NCI-H446 treated with DMSO at 0.1 percent for 48 hours (cell line): ENCODE measurements around the gene DOK7.

Experiments used
- DNase-seq: peaks from one replicate; lab custom pipeline; 2025; lab: John Stamatoyannopoulos, UW

DOK7 gene

GRCh38 chr4:3462790-3463415 lies at the start of gene DOK7:
DOK7 (plus strand) TSS chr4:3463306; CDS start chr4:3463376, 70 bp downstream.
- DNase-seq: no peak

GRCh38 chr4:3413675-3414420 lies 49.3 kb upstream of the DOK7 start:
- no peak for DNase-seq

GRCh38 chr4:3414421-3415279 lies 48.5 kb upstream of the DOK7 start:
- DNase-seq: no peak

GRCh38 chr4:3415471-3416141 lies 47.5 kb upstream of the DOK7 start:
- no peak for DNase-seq

GRCh38 chr4:3416270-3416669 lies 46.8 kb upstream of the DOK7 start:
- no peak for DNase-seq

- no peak for DNase-seq
Measured at GRCh38 chr4:3416821-3417221, 46.3 kb upstream of the DOK7 start.

GRCh38 chr4:3417448-3417847 lies 45.7 kb upstream of the DOK7 start:
- no peak for DNase-seq

GRCh38 chr4:3418029-3418762 lies 44.9 kb upstream of the DOK7 start:
- DNase-seq: no peak

GRCh38 chr4:3419836-3420605 lies 43.1 kb upstream of the DOK7 start:
- no peak for DNase-seq

GRCh38 chr4:3420606-3420955 lies 42.5 kb upstream of the DOK7 start:
- DNase-seq: no peak

GRCh38 chr4:3420956-3421355 lies 42.1 kb upstream of the DOK7 start:
- no peak for DNase-seq

- no peak for DNase-seq
Measured at GRCh38 chr4:3421470-3421869, 41.6 kb upstream of the DOK7 start.

GRCh38 chr4:3422241-3422801 lies 40.8 kb upstream of the DOK7 start:
- DNase-seq: no peak

- no peak for DNase-seq
Measured at GRCh38 chr4:3422808-3423297, 40.3 kb upstream of the DOK7 start.

- DNase-seq: no peak
Measured at GRCh38 chr4:3423406-3423805, 39.7 kb upstream of the DOK7 start.

- no peak for DNase-seq
Measured at GRCh38 chr4:3423952-3424351, 39.2 kb upstream of the DOK7 start.

- DNase-seq: no peak
Measured at GRCh38 chr4:3424522-3425095, 38.5 kb upstream of the DOK7 start.

GRCh38 chr4:3426465-3427133 lies 36.5 kb upstream of the DOK7 start:
- DNase-seq: no peak

- no peak for DNase-seq
Measured at GRCh38 chr4:3427134-3427476, 36.0 kb upstream of the DOK7 start.
